Epidermal melanocyte (primary cell): ENCODE results near the gene KIF17.
A peak's percentile ranks its signal among the peaks of the same experiment; 100 is the strongest.

Experiments used
- DNase-seq: peaks from one replicate; pipeline ENCODE4 v3.0.0; 2011; ENCODE audit warnings: low spot score; ENCODE audit not compliant: insufficient read length

Gene KIF17

GRCh38 chr1:20711285-20712214 is 6.3 kb downstream of the KIF17 start:
- DNase-seq, result no peak

DNA sequence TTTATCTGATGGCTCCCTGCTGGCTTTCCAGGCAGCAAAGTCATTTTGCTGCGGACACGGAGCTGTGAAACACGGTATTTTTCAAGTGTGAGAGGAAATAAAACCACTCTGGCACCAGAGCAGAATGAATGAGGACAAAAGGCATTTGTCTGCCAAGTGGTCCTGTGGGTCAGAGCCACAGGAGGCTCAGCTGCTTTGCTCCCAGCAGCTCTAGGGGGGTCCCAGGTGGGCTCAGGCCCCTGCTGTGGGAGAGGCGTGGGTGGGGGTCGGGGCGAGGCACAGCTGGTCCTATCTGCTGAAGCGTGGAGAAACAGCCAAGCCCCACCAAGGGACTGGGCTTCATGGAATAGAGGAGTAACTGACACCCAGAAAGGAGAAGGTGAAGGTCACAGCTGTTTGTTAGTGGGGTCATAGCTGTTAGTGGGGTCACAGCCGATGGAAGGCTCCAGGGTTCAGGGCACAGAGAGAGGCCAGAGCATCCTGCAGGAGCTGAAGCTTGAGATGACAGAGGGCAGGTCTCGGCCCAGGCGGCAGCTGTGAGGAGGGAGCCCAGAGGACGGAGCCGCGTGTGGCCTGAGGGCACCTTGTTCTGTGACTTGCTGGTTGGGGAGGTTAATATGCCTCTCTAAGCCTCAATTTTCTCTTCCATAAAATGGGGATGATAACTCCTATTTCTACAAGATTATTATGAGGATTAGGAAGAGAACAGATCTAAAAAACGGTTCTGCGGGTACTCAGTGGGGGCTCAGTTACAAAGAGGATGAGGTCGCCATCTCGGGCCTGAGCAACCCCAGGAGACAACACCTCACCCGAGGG is 7.1 kb downstream of the KIF17 start:
- DNase-seq, result no peak

DNA sequence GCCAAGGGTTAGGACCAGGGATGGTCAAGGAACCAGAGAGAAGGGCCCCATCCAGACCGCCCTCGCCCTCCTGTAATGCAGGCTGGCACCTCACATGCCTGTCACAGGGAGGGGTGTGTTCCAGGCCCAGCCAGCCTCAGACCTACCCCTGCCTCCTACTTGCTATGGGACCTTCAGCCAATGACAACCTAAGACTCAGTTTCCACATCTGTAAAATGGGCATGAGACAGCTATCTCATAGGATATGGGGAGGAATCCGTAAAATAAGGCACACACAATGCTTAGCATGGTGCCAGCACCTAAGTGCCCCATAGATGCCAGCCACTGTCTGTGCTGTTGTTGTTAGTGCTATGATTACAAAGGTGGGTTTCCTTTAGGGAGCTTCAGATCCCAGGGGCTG is 7.9 kb downstream of the KIF17 start:
- no peak for DNase-seq

- DNase-seq, result no peak
Measured at GRCh38 chr1:20708891-20709290, 8.9 kb downstream of the KIF17 start.

GRCh38 chr1:20708057-20708456 is 9.8 kb downstream of the KIF17 start:
- no peak for DNase-seq

- DNase-seq, result no peak
Measured at GRCh38 chr1:20706841-20707240, 11.0 kb downstream of the KIF17 start.

GRCh38 chr1:20705203-20705755 is 12.5 kb downstream of the KIF17 start:
- no peak for DNase-seq

DNA sequence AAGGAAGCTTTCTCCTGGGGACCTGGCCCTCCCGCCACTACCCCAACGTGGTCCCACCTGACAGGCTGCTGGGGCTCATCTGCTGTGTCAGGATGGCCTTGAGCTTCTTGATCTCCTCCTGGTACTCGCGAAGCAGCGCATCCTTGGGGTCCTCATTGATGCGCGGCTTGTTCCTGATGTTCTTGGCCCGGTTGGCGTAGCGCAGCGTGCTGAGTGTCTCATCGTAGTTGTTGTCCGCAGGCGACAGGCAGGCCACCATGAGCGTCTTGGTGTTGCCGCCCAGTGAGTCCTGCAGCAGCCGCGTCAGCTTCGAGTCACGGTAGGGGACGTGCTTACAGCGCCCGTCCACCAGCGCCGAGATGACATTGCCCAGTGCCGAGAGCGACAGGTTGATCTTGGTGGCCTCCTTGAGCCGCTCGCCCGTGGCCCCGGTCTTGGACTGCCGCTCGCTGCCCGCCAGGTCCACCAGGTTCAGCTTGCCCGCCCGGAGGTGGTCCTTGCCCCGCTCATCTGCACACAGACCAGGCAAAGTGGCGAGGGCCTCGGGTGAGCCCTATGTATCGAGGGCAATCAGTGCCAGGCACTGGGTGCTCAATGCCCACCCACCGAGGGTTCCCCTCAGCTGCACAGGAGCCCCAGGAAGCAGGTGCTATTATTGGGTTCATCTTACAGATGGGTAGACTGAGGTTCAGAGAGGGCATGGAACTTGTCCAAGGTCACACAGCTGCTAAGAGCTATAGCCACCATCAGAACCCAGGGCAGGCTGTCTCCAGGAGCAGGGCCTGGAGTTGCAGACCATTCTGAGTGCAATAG is 13.2 kb downstream of the KIF17 start:
- no peak for DNase-seq

GRCh38 chr1:20703124-20703756 is 14.6 kb downstream of the KIF17 start:
- DNase-seq, result no peak

DNA sequence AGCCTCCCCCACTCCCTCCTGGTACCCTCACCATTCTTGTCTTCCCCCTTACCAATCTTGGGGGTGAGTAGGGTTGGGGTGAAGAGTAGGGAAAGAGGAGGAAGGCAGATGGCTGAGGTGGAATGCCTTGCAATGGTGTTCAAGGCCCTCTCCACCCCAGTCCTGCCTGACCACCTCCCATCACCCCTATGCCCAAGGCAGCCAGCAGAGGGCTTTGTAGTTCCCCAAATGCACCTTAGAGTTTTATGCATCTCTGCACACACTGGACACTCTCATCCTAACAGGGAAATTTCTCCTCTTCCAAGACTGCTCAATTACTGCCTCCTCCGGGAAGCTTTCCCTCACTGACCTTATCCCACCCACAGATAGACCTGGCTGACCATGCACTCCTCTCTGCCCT is 15.4 kb downstream of the KIF17 start:
- DNase-seq, result no peak

- no peak for DNase-seq
Measured at GRCh38 chr1:20701847-20702246, 16.0 kb downstream of the KIF17 start.

GRCh38 chr1:20701446-20701845 is 16.4 kb downstream of the KIF17 start:
- no peak for DNase-seq

- DNase-seq, result no peak
Measured at GRCh38 chr1:20700636-20701215, 17.1 kb downstream of the KIF17 start.

DNA sequence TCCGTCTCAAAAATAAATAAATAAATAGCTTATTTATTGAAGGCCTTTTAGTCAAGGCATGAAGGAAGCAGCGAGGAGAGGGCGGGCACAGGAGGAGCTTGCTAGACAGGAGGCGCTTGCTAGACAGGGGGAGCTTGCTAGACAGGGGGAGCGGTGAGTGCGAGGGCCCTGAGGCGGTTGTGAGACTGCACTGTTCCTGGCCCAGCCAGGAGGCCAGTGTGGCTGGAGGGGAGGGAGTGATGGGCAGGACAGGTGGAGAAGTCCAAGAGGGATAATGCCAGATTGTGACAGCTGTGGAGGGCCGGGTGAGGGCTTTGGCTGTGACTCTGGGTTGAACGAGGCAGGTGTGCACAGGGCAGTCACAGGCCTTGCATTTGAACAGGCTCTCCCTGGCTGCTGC is 18.2 kb downstream of the KIF17 start:
- no peak for DNase-seq

DNA sequence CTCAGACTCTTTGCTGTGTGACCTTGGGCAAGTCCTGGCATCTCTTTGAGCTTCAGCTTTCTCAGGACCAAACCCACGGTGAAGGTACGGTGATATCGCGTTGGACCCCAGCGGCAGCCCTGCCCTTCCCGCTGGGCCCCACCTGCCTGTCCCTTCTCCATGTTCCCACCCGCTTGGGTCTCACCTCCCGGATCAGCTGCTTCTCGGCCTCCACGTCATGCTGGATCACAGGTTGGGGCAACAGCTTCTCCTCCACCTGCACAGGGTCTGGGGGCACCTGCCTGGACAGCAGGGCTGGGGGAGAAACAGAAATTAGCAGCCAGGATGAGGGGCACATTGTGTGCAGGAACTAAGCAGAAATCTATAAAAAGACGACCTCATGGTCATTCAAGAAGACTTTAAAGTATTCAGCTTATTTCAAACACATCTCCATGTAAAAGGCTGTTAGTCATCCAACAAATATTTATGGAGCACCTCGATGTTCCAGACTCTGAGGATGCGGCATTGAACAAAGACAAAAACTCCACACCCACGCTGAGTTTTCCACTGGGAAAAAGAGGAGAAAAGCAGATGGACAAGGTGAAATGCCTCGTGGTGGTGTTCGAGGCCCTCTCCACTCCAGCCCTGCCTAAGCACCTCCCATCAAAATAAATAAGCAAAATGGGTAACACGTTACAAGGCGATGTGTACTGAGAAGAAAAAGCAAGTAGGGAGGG is 19.5 kb downstream of the KIF17 start:
- no peak for DNase-seq

DNA sequence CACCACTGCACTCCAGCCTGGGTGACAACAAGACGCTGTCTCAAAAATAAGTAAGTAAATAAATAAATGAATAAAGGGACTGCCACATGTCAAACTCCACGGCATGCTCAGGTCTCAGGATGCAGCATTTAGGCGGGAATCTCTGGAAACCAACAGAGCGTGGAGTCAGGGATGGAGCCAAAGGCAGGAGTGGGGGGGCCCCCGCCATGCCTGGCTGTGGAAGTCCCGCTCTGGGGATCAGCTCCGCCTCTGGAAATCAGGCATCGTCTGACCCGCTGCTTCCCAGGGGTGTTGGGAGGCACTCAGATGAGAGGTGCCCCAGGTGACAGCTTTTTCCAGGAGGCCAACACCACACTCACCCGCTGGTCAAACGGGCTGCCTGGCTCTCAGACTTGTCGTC is 20.2 kb downstream of the KIF17 start:
- no peak for DNase-seq

- DNase-seq, result peak; percentile 94
Measured at GRCh38 chr1:20696397-20697333, 21.1 kb downstream of the KIF17 start.

GRCh38 chr1:20695515-20695914 is 22.3 kb downstream of the KIF17 start:
- DNase-seq, result no peak

DNA sequence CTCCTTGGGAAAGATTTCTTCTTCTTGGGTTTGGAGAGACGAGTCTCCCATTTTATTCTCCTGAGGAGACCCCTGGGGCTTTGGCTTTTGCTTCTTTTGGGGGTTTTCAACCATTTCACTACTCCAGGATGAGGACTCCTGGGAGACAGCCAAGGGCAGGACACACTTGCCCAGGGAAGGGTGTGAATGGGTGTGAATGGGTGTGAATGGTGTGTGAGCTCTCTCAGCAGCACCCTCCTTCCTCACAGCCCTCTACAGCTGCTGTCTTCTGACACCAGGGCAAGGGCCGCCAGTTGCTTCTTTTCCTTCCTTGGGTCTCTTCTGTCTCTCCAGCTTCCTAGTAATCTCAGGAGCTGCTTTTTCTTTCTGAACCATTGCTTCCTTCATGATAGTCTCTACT is 24.2 kb downstream of the KIF17 start:
- DNase-seq, result no peak
